ENCODE data around the gene LY6G5C.

The LY6G5C gene

GRCh38 chr6:31693535-31693934, 12.7 kb upstream of the LY6G5C start:
- Histone ChIP-seq H3K27me3 (no peaks in the 10 kb centered on the region), H3K9me3 (no peaks in the 10 kb centered on the region), H3K4me3 (ENCODE audit: low read depth, low read length) (no peak overlapping the region), H3K36me3 (no peaks in the 10 kb centered on the region; the same call in none of the 2 replicates), H3K4me1 (no peaks in the 10 kb centered on the region)
- TF ChIP-seq CTCF (IDR thresholded peaks at IDR 0.05; ENCODE audit: low read depth, low read length), result no peak
- DNase-seq, result no peak

- DNase-seq, result no peak
- Histone ChIP-seq H3K9me3 (no peaks in the 10 kb centered on the region), H3K4me1 (no peaks in the 10 kb centered on the region), H3K36me3 (no peaks in the 10 kb centered on the region; the same call in none of the 2 replicates), H3K27me3 (no peaks in the 10 kb centered on the region), H3K4me3 (ENCODE audit: low read depth, low read length) (no peak overlapping the region)
- no peak for TF ChIP-seq CTCF (IDR thresholded peaks at IDR 0.05; ENCODE audit: low read depth, low read length)
Observed at GRCh38 chr6:31692886-31693285, 12.0 kb upstream of the LY6G5C start.

- H3K36me3 ChIP-seq, result no peaks in the 10 kb centered on the region; the same call in none of the 2 replicates
- H3K4me3 ChIP-seq (ENCODE audit: low read depth, low read length), result no peak overlapping the region
- H3K4me1 ChIP-seq, result no peaks in the 10 kb centered on the region
- TF ChIP-seq CTCF (IDR thresholded peaks at IDR 0.05; ENCODE audit: low read depth, low read length), result no peak
- H3K27me3 ChIP-seq, result no peaks in the 10 kb centered on the region
- H3K9me3 ChIP-seq, result no peaks in the 10 kb centered on the region
- no peak for DNase-seq
Observed at GRCh38 chr6:31692353-31692752, 11.5 kb upstream of the LY6G5C start.

- Histone ChIP-seq H3K4me3 (ENCODE audit: low read depth, low read length) (no peak overlapping the region), H3K9me3 (no peaks in the 10 kb centered on the region), H3K36me3 (no peaks in the 10 kb centered on the region; the same call in none of the 2 replicates), H3K4me1 (no peaks in the 10 kb centered on the region), H3K27me3 (no peaks in the 10 kb centered on the region)
- no peak for DNase-seq
- TF ChIP-seq CTCF (IDR thresholded peaks at IDR 0.05; ENCODE audit: low read depth, low read length), result no peak
Observed at GRCh38 chr6:31691564-31692108, 10.8 kb upstream of the LY6G5C start.

GRCh38 chr6:31691078-31691463, 10.2 kb upstream of the LY6G5C start:
- no peak for DNase-seq
- Histone ChIP-seq H3K4me1 (no peaks in the 10 kb centered on the region), H3K27me3 (no peaks in the 10 kb centered on the region), H3K4me3 (ENCODE audit: low read depth, low read length) (no peak overlapping the region), H3K36me3 (no peaks in the 10 kb centered on the region; the same call in none of the 2 replicates), H3K9me3 (no peaks in the 10 kb centered on the region)
- TF ChIP-seq CTCF (IDR thresholded peaks at IDR 0.05; ENCODE audit: low read depth, low read length), result no peak

- Histone ChIP-seq H3K4me3 (ENCODE audit: low read depth, low read length) (no peak overlapping the region), H3K36me3 (no peaks in the 10 kb centered on the region; the same call in none of the 2 replicates), H3K27me3 (no peaks in the 10 kb centered on the region), H3K4me1 (no peaks in the 10 kb centered on the region), H3K9me3 (no peaks in the 10 kb centered on the region)
- no peak for DNase-seq
- no peak for TF ChIP-seq CTCF (IDR thresholded peaks at IDR 0.05; ENCODE audit: low read depth, low read length)
Observed at GRCh38 chr6:31690231-31691077, 9.6 kb upstream of the LY6G5C start.
